ENCODE measurements around the gene DISP3. TPM values are rescaled to one million over a fixed set of nuclear protein-coding genes. Genes with fewer than 3 reads are reported as not detected.

Gene DISP3
- total and polyA plus RNA-seq, 4 donors, result 0.10 to 0.12 TPM; not detected in 2

- DNase-seq, result no peak
- Histone ChIP-seq H3K4me3 (ENCODE audit: low read length in 2 of 2) (no peak overlapping the region), H3K4me1 (ENCODE audit: control insufficient read depth in 1 of 2, insufficient read depth in 2 of 2, low read length in 2 of 2) (no peaks in the 10 kb centered on the region), H3K27ac (ENCODE audit: low read depth in 1 of 2, low read length in 2 of 2) (no peak overlapping the region), H3K36me3 (ENCODE audit: control insufficient read depth in 1 of 2, insufficient read depth in 2 of 2, low read length in 1 of 2) (no peaks in the 10 kb centered on the region), H3K9me3 (ENCODE audit: control insufficient read depth, low read length) (no peaks in the 10 kb centered on the region), H3K27me3 (ENCODE audit: control insufficient read depth in 1 of 2, insufficient read depth in 2 of 2, low read length in 1 of 2) (no peaks in the 10 kb centered on the region)
- WGBS, 2 donors, result 82 to 83% methylated on average over 11 of the region's 11 CpGs
- ATAC-seq (ENCODE audit: low FRiP score), result no peak
- intact Hi-C loops (cut with DNase I), result no loop called here
Observed at GRCh38 chr1:11567244-11568065, 88.5 kb downstream of the DISP3 start.

GRCh38 chr1:11568687-11569086 lies 89.7 kb downstream of the DISP3 start:
- H3K4me3 ChIP-seq (ENCODE audit: low read length in 2 of 2), result no peak overlapping the region
- no peaks in the 10 kb centered on the region for H3K27me3 ChIP-seq (ENCODE audit: control insufficient read depth in 1 of 2, insufficient read depth in 2 of 2, low read length in 1 of 2)
- ATAC-seq (ENCODE audit: low FRiP score) (no peak), DNase-seq (no peak)
- 58 to 66% methylated on average over 8 of the region's 8 CpGs for WGBS, 2 donors
- H3K9me3 ChIP-seq (ENCODE audit: control insufficient read depth, low read length), result no peaks in the 10 kb centered on the region
- H3K27ac ChIP-seq (ENCODE audit: low read depth in 1 of 2, low read length in 2 of 2), result no peak overlapping the region
- no peaks in the 10 kb centered on the region for H3K36me3 ChIP-seq (ENCODE audit: control insufficient read depth in 1 of 2, insufficient read depth in 2 of 2, low read length in 1 of 2)
- H3K4me1 ChIP-seq (ENCODE audit: control insufficient read depth in 1 of 2, insufficient read depth in 2 of 2, low read length in 2 of 2), result no peaks in the 10 kb centered on the region
- intact Hi-C loops (cut with DNase I), result no loop called here

- DNase-seq (no peak), ATAC-seq (ENCODE audit: low FRiP score) (no peak)
- Histone ChIP-seq H3K27me3 (ENCODE audit: control insufficient read depth in 1 of 2, insufficient read depth in 2 of 2, low read length in 1 of 2) (no peaks in the 10 kb centered on the region), H3K27ac (ENCODE audit: low read depth in 1 of 2, low read length in 2 of 2) (no peak overlapping the region), H3K4me3 (ENCODE audit: low read length in 2 of 2) (no peak overlapping the region), H3K9me3 (ENCODE audit: control insufficient read depth, low read length) (no peaks in the 10 kb centered on the region), H3K4me1 (ENCODE audit: control insufficient read depth in 1 of 2, insufficient read depth in 2 of 2, low read length in 2 of 2) (no peaks in the 10 kb centered on the region), H3K36me3 (ENCODE audit: control insufficient read depth in 1 of 2, insufficient read depth in 2 of 2, low read length in 1 of 2) (no peaks in the 10 kb centered on the region)
- WGBS, 2 donors, result 60 to 70% methylated on average over 14 of the region's 14 CpGs
- intact Hi-C loops (cut with DNase I), result no loop called here
Observed at GRCh38 chr1:11569551-11569950, 90.6 kb downstream of the DISP3 start.

GRCh38 chr1:11569954-11570353 lies 91.0 kb downstream of the DISP3 start:
- no peaks in the 10 kb centered on the region for H3K4me1 ChIP-seq (ENCODE audit: control insufficient read depth in 1 of 2, insufficient read depth in 2 of 2, low read length in 2 of 2)
- DNase-seq (no peak), ATAC-seq (ENCODE audit: low FRiP score) (no peak)
- intact Hi-C loops (cut with DNase I), result no loop called here
- H3K27me3 ChIP-seq (ENCODE audit: control insufficient read depth in 1 of 2, insufficient read depth in 2 of 2, low read length in 1 of 2), result no peaks in the 10 kb centered on the region
- H3K36me3 ChIP-seq (ENCODE audit: control insufficient read depth in 1 of 2, insufficient read depth in 2 of 2, low read length in 1 of 2), result no peaks in the 10 kb centered on the region
- H3K27ac ChIP-seq (ENCODE audit: low read depth in 1 of 2, low read length in 2 of 2), result no peak overlapping the region
- H3K4me3 ChIP-seq (ENCODE audit: low read length in 2 of 2), result no peak overlapping the region
- H3K9me3 ChIP-seq (ENCODE audit: control insufficient read depth, low read length), result no peaks in the 10 kb centered on the region
- WGBS, 2 donors, result 67 to 73% methylated on average over 3 of the region's 3 CpGs

GRCh38 chr1:11570821-11571380 lies 91.9 kb downstream of the DISP3 start:
- Histone ChIP-seq H3K27ac (ENCODE audit: low read depth in 1 of 2, low read length in 2 of 2) (no peak overlapping the region), H3K4me3 (ENCODE audit: low read length in 2 of 2) (no peak overlapping the region), H3K36me3 (ENCODE audit: control insufficient read depth in 1 of 2, insufficient read depth in 2 of 2, low read length in 1 of 2) (no peaks in the 10 kb centered on the region), H3K27me3 (ENCODE audit: control insufficient read depth in 1 of 2, insufficient read depth in 2 of 2, low read length in 1 of 2) (no peaks in the 10 kb centered on the region), H3K9me3 (ENCODE audit: control insufficient read depth, low read length) (no peaks in the 10 kb centered on the region), H3K4me1 (ENCODE audit: control insufficient read depth in 1 of 2, insufficient read depth in 2 of 2, low read length in 2 of 2) (no peaks in the 10 kb centered on the region)
- DNase-seq, result no peak
- WGBS, 2 donors, result 59 to 60% methylated on average over 16 of the region's 16 CpGs
- intact Hi-C loops (cut with DNase I), result no loop called here
- no peak for ATAC-seq (ENCODE audit: low FRiP score)

- no peaks in the 10 kb centered on the region for H3K4me1 ChIP-seq (ENCODE audit: control insufficient read depth in 1 of 2, insufficient read depth in 2 of 2, low read length in 2 of 2)
- 40 to 43% methylated on average over 9 of the region's 9 CpGs for WGBS, 2 donors
- no peaks in the 10 kb centered on the region for H3K9me3 ChIP-seq (ENCODE audit: control insufficient read depth, low read length)
- intact Hi-C loops (cut with DNase I), result no loop called here
- no peaks in the 10 kb centered on the region for H3K27me3 ChIP-seq (ENCODE audit: control insufficient read depth in 1 of 2, insufficient read depth in 2 of 2, low read length in 1 of 2)
- H3K4me3 ChIP-seq (ENCODE audit: low read length in 2 of 2), result no peak overlapping the region
- ATAC-seq (ENCODE audit: low FRiP score) (no peak), DNase-seq (no peak)
- no peak overlapping the region for H3K27ac ChIP-seq (ENCODE audit: low read depth in 1 of 2, low read length in 2 of 2)
- H3K36me3 ChIP-seq (ENCODE audit: control insufficient read depth in 1 of 2, insufficient read depth in 2 of 2, low read length in 1 of 2), result no peaks in the 10 kb centered on the region
Observed at GRCh38 chr1:11571906-11572616, 93.1 kb downstream of the DISP3 start.

- WGBS, 2 donors, result 80 to 87% methylated on average over 5 of the region's 5 CpGs
- H3K4me1 ChIP-seq (ENCODE audit: control insufficient read depth in 1 of 2, insufficient read depth in 2 of 2, low read length in 2 of 2), result no peaks in the 10 kb centered on the region
- no peaks in the 10 kb centered on the region for H3K36me3 ChIP-seq (ENCODE audit: control insufficient read depth in 1 of 2, insufficient read depth in 2 of 2, low read length in 1 of 2)
- DNase-seq, result peak in 1 of 2 donors; percentile 33
- H3K4me3 ChIP-seq (ENCODE audit: low read length in 2 of 2), result no peak overlapping the region
- no peak overlapping the region for H3K27ac ChIP-seq (ENCODE audit: low read depth in 1 of 2, low read length in 2 of 2)
- no peaks in the 10 kb centered on the region for H3K27me3 ChIP-seq (ENCODE audit: control insufficient read depth in 1 of 2, insufficient read depth in 2 of 2, low read length in 1 of 2)
- no peaks in the 10 kb centered on the region for H3K9me3 ChIP-seq (ENCODE audit: control insufficient read depth, low read length)
- no peak for ATAC-seq (ENCODE audit: low FRiP score)
- intact Hi-C loops (cut with DNase I), result no loop called here
Observed at GRCh38 chr1:11573116-11573692, 94.2 kb downstream of the DISP3 start.

GRCh38 chr1:11575553-11575952 lies 96.6 kb downstream of the DISP3 start:
- no peak overlapping the region for H3K4me3 ChIP-seq (ENCODE audit: low read length in 2 of 2)
- H3K27ac ChIP-seq (ENCODE audit: low read depth in 1 of 2, low read length in 2 of 2), result no peak overlapping the region
- intact Hi-C loops (cut with DNase I), result no loop called here
- no peaks in the 10 kb centered on the region for H3K36me3 ChIP-seq (ENCODE audit: control insufficient read depth in 1 of 2, insufficient read depth in 2 of 2, low read length in 1 of 2)
- DNase-seq, result no peak
- H3K4me1 ChIP-seq (ENCODE audit: control insufficient read depth in 1 of 2, insufficient read depth in 2 of 2, low read length in 2 of 2), result no peaks in the 10 kb centered on the region
- WGBS, 2 donors, result 78 to 85% methylated on average over 6 of the region's 6 CpGs
- no peak for ATAC-seq (ENCODE audit: low FRiP score)
- no peaks in the 10 kb centered on the region for H3K9me3 ChIP-seq (ENCODE audit: control insufficient read depth, low read length)
- no peaks in the 10 kb centered on the region for H3K27me3 ChIP-seq (ENCODE audit: control insufficient read depth in 1 of 2, insufficient read depth in 2 of 2, low read length in 1 of 2)
